GM21528 (cell line): ENCODE data around the gene MIGA1.

Source experiments
- ATAC-seq: cut with Tn5 transposase; IDR thresholded peaks from one replicate; pipeline ENCODE4 v1.9.1; 2021; ENCODE audit warnings: mild to moderate bottlenecking, moderate library complexity; ENCODE audit not compliant: unreplicated experiment, low FRiP score

MIGA1 gene

DNA sequence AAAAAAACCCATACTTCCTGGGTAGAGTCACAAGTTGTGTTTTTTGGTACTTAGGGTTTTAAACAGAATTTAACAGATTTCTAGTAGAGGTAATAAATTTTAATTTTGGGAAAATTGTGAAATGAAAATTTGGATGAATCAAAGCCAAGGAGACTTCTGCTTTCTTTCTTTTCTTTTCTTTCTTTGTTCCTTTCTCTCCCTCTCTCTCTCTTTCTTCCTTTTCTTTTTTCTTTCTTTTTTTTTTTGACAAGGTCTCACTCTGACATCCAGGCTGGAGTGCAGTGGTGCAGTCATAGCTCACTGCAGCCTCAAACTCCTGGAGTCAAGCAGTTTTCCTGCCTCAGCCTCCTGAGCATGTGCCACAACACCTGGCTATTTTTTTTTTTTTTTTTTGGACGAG is 62.1 kb downstream of the MIGA1 start:
- no peak for ATAC-seq

DNA sequence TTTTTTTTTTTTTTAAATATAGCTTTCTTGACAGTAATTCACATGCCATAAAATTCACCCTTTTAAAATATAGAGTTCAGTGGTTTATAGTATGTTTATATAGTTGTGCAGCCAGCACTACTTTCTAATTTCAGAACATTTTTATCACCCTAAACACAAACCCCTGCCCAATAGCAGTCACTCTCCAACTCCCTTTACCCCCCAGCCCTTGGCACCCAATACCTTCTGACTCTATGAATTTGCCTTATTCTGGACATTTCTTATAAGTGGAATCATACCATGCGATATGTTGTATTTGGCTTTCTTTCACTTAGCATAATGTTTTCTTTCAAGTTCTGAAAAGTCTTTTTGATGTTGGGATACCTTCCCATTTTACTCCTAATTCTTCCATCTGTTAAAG is 66.5 kb downstream of the MIGA1 start:
- ATAC-seq, result no peak

DNA sequence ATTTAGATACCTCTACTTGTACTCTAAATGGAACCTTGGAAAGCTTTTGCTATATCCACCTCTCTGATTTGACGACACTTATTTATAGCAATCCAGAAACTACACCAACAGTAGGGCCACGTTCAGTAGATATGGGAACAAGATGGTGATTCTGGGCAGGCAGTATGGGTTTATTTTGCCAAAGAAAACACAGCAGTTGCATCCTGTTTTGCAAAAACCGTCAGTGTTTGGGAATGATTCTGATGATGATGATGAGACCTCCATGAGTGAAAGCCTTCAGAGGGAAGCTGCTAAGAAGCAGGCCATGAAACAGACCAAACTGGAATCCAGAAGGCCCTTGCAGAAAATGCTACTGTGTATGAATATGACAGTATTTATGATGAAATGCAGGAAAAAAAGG is 67.5 kb downstream of the MIGA1 start:
- ATAC-seq, result no peak

DNA sequence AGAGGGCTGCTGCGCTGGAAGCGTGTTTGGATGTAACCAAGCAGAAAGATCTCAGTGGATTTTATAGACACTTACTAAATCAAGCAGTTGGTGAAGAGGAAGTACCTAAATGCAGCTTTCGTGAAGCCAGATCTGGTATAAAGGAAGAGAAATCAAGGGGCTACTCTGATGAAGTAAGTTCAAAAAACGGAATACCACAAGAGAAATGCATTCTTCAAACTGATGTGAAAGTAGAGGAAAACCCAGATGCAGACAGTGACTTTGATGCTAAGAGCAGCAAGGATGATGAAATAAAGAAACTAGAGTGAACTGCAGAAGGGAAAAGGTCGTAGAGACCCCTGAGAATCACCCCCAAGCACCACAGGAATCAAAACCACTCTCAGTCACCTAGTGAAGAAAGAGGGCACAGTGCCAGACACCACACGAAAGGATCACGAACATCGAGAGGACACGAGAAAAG is 68.2 kb downstream of the MIGA1 start:
- no peak for ATAC-seq

DNA sequence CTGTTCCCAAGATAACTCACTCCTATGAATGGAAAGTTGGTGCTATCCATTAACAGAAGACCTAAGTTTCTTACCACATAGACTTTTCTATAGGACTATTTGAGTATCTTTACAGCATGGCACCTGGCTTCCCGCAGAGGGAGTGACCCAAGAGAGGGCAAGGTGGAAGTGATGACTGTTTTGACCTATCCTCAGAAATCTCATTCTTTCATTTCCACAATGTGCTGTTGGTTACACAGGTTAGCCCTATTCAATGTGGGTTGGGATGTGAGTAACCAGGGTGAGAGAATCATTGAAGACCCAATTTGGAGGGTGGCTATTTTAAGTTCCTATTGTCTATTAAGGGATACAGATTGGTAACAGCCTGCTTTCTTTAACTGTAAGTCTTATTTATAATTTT is 70.6 kb downstream of the MIGA1 start:
- ATAC-seq, result no peak

DNA sequence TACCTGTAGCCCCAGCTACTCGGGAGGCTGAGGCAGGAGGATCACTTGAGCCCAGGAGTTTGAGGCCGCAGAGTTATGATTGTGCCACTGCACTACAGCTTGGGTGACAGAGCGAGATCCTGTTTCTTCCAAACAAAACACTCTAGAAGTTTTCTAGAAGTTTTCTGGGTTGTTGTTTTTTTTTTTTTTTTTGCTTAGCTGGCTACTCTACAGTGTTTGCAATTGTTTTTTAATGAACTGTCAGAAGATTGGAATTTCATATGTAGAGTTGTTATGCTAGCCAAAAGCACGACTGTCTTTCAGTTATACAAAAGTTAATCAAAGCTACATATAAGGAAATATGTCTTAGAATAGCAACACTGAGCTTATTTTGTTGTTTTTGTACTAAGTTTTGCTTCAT is 78.1 kb downstream of the MIGA1 start:
- ATAC-seq, result no peak

DNA sequence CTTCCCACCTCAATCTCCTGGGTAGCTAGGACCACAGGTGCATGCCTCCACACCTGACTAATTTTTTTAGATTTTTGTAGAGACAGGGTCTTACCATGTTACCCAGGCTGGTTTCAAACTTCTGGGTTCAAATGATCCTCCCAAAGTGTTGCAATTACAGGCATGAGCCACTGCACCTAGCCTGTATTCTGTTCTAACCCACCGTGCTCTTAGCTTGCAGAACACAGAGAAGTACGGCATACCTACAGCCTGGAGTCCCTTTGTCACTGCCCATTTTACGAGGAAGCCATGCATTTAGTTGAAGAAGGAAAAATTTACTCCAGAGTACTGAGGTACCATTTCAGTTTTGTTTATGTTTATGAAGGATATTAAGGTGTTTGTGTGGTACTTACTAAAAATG is 79.3 kb downstream of the MIGA1 start:
- ATAC-seq, result no peak

DNA sequence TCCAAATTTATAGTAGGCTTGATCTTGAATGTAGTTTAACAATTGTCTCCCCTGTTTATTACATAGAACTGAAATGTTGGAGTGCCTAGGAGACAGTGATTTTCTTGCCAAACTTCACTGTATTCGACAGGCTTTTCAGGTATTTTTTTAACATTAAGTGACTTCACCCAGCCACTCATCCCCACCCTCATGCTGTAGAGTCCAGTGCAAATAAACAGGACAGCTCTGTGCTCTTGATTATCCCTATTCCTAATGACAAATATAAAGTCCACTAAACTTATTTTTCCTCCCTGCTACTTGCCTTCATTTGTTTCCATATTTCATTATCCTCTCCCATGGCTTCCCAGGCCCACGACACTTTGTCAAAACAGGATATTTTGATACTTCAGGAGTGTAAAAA is 79.8 kb downstream of the MIGA1 start:
- ATAC-seq, result no peak

DNA sequence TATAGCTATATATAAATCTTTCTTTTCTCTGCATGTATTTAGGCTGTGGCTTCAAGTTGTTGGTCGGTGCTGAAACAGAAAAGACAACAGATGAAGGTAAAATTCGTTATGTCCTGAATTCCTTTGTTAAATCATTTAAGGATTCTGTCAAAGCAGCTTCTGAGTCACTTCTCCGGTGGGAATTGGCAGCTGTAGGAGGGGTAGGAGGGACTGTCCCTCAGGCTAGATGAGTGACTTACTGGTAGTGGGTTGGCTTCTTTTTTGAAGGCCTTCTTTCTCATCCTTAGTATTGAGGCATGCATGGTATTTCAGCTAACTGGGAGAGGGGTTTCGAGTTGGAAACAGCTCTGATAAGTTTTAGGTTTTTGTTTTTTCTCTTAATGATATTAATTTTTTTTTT is 86.8 kb downstream of the MIGA1 start:
- no peak for ATAC-seq

DNA sequence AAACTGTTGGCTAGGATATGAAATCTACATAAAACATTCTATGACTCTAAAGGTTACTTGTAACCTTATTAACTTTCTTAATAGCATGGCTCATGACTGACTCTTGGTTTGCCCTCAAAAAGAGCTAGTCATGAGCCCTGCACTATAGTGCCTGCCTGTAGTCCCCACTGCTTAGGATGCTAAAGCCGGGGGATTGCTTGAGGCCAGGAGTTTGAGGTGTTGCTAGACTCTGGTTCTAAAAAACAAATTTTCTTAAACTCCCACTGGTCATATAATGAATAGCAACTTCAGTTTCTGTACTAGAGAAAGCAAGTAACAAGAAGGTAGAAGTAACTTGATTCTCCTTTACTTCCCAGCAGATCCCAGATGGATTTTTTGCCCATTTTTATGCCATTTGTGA is 93.2 kb downstream of the MIGA1 start:
- ATAC-seq, result no peak

DNA sequence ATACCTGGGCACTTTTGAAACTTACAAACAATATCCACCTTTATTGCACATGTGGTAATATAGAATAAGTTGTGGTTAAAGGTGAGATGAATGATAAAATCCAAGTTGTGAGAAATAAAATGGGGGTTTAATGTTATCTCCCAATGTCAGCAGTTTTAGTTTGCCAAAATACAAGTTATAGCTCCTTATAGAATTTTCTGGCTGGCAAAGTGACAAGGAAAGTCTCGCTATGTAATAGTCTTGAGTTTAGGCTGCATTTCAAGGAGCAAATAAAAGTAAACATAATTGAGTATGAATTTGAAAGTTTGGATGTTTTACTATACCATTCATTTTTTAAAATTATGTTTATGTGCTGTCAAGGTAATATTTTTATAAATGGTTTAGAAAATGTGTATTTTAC is 94.0 kb downstream of the MIGA1 start:
- ATAC-seq, result no peak

DNA sequence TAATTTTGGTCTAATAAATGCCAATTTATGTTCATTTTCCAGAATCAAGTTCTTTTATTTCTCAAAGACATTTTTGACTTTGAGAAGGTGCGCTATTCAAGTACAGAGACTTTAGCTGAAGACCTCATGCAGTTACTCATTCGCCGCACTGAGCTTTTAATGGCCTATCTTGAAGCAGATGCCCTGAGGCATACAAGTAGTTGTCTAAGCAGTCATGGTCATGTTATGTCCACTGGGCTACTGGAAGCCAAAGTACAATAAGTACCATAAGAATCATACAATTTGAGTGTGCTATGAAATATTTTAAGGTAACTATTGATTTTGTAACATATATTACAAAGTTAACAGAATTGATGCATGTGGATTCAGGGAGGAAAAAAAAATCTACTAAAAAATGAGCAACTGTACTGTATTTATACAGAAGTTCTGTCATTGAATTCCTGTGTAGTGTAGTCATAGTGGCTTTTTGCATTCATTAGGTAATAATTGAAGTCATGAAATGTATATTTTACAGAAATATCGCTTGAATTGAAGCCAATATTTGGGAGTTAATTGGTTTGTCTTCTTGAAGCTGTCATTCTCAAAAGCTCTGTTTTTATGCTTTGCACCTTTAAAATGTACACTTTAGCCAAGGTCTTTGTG is 95.5 kb downstream of the MIGA1 start:
- ATAC-seq, result no peak

DNA sequence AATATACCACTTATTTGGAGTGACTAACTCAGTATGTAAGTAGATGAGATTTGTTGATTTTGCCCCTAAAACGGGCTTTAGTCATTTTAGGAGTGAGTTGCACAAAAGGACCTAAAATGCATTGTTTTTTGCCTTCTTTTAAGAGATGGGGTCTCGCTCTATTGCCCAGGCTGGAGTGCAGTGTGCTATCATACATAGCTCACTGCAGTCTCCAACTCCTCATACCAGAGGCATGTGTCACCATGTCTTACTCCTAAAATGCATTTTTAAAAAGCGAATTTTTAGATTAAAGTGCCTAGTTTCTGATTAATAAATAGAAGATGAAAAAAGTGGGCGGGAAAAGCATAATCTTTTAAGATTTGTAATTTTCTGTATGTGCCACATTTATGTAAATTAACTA is 97.4 kb downstream of the MIGA1 start:
- ATAC-seq, result no peak

DNA sequence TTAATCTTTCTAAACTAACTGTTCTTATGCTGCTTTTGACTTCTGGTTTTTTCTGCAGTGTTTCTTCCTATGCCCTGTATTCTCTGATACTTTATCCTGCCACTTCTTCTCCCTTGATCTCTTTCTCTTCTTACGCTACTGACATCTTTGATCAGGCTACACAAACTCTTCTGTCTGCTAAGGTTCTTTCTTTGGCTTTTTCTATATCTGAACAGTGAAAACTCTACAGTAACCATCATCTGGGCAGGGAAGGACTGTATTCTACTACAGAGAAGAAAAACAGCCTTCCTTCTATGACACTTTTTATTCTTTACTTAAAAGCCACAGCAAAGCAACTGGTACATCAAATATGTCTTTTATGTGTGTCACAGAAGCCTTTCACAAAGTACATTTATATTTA is 101.6 kb downstream of the MIGA1 start:
- no peak for ATAC-seq

DNA sequence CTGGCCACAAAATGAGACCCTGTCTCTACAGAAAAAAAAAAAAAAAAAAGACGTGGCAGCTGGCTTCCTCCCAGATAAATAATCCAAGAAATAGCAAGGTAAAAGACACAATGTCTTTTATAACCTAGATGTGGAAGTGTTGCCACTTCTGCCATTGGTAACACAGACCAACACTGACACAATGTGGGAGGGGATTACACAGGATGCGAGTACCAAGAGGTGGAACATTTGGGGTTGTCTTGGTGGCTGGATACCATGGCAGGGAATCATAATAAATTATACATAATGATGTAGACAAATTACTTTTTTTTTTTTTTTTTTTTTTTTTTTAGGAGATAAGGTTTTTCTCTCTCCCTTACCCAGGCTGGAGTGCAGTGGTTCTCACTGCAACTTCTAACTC is 103.0 kb downstream of the MIGA1 start:
- ATAC-seq, result no peak

DNA sequence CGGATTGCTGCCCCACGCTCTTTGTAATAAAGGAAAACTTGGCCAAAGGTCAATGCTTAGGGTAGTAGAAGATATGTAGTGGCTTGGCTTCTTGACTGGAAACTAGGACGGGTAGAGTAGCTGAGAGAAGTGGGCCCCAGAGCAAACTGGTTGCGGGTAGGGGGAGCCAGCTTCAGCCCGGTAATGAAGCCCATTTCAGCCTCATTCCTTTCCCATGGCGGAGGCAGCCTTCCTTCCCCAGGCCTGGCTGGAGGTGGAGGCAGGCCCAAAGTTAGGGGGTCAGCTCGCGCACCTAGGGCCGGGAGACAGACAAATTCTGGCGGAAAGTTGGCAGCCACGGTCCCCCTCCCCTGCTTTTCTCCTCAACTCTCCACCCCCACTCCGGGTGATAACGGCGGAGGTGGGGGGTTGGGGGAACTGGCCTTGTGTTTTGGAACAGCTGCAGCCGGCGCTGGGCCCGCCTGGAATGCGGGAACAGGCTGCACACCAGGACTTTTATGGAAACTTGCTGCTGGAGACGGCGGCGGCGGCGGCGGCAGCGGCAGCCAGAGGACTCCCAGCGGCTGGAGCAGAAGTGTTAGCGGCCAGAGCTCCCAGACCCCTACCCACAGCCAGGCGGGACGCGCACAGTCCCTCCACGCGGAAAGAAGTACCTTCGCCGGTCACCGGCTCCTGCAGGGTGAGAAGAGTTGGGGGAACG is 108.8 kb downstream of the MIGA1 start, which contains the start of gene NEXN:
Gene NEXN, plus strand, starts transcription at position 544 of the 700 bp plus-strand sequence. CDS start 27,483 bp downstream, outside the sequence.
- ATAC-seq, result peak; percentile 42

DNA sequence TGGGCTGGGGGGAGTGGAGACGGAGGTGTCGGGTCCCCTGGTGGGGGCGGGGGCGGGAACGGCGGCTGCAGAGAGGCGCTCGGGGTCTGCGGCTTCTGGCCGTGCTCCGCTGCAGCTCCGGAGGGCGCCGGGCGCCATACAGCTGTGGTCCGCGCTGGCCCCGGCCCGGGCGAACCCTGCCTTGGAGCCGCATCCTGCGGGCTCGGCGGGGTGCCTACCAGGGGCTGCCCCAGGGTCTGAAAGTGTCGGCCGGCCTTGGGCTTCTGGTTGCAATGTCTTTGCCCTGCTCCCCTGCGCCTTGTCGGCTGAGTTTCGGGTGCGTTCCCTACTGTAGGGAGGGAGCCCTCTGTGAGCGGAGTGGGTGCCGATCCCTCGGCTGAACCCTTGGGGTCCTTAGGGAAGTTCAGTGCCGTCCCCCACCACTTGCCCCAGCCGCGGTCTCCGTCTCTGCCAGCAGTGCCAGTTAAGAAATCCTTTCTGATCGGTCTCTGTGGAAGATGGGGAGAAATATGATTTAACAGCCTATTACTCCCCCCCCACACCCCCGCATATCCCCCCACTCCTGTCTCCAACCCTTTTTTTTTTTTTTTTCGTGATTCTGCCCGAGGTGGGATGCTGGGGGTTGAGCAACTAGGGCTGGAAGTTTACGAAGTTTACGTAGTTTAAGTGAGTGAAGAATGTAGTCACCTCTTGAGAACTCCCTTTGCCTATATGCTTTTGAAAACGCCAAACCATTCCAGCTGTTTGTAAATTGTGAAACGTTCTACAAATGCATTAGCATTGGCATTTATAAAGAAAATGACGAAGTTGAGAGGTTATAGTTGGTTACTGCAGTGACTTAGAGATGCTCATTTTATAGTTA is 109.6 kb downstream of the MIGA1 start:
- peak; percentile 62 for ATAC-seq

DNA sequence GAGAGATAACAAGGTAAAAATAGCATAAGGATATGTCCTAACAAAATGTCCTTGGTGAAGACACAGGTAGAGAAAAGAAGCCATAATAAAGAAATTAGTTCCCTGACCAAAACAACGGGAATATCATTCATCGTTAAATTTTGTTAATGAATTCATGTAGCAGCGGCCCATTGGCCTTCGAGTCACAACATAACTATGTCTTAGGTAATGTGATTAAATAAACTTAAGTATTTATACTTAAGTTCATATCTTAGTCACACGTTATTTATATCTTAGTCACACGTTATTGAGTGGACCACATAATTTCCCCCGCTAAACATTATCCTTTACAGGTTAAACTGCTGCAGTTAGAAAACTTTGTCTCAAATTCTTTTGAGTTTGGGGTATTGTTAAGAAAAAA is 110.2 kb downstream of the MIGA1 start:
- ATAC-seq, result no peak

DNA sequence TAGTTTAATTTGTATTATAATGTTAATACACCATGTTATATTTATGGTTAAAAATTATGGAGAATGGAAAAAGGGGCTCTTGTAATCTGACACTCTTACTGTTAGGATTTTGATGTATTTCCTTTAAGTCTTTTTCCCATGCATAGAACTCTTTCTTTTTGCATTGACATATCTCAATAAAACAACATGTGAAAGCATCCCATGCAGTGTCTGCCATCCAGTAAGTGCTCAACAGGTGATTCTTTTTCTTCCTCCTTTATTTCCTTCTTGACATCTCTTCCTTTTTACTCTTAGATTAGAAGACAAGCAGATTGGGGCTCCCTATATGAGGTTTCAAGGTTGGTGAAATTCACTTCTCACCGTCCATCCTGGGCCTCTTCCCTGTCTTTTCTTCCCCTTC is 111.8 kb downstream of the MIGA1 start:
- ATAC-seq, result no peak

DNA sequence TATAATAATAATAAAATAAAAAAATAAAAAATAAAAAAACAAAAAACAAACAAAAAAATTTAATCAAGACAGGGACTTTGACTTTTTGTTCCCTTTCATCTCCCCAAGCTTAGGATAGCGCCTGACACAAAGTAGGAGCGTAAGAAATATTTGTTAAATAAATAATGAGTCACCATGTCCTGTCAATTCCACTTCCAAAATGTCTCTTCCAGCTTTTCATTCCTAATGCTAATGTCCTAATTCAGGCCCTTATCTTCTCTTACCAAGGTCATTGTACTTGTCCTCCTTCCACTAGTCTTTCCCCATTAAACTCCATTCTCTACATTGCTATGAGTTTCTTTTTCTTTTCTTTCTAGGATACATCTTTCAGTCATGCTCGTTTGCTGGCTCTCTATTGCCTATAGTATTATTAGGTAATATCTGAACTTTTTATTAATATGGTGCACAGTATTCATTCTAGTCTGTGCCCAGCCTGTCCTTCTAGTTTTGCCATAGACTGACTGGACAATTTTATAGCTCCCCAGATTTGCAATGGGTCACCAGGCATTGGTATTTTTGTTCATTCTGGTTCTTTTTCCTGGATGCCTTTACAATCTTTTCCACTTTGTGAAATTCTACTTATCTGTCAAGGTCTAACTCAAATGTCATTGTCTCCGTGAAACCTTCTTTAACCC is 120.3 kb downstream of the MIGA1 start:
- no peak for ATAC-seq
